HG03520 (cell line): ENCODE measurements around the gene SORCS2.

ENCODE experiments used
- ATAC-seq: cut with Tn5 transposase; IDR thresholded peaks from one replicate; pipeline ENCODE4 v1.9.1; 2021; ENCODE audit warnings: mild to moderate bottlenecking, moderate library complexity; ENCODE audit not compliant: unreplicated experiment

Gene SORCS2

DNA sequence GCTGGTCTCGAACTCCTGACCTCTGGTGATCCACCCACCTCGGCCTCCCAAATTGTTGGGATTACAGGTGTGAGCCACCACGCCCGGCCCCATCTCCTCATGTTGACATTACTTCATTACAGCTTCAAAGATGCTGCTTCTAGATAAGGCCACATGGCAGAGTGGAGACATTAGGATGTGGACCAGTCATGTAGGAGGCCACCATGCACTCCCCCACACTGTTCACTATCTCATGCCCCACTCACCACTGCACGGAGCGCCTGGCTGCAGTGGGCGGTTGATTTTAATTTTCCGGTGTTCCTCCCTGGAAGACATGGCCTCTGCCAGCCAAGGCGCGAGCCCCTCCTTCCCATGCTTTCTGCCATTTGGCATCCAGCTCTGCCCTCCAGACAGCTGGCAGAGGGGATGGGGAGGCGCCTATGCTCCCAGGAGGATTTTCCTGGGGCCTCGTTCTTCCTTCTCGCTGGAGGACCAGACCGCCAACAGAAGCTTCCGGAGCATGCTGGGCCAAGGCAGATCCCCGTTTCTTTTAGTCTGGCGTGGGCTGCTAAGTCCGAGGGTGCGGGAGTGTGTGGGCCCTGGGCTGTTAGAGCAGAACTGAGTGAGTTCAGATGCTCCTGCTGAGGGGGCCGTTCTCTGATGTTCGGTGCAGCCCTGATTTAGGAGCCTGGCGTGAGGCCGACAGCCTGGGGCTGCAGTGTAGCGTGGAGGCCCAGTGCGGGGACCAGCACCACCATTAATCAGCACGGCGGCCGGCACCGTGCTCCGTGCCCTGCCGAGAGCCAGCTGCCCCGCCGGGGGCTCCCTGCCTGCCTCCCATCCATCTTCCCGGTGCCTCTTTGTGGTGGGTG is 93.1 kb downstream of the SORCS2 start:
- ATAC-seq, result no peak

DNA sequence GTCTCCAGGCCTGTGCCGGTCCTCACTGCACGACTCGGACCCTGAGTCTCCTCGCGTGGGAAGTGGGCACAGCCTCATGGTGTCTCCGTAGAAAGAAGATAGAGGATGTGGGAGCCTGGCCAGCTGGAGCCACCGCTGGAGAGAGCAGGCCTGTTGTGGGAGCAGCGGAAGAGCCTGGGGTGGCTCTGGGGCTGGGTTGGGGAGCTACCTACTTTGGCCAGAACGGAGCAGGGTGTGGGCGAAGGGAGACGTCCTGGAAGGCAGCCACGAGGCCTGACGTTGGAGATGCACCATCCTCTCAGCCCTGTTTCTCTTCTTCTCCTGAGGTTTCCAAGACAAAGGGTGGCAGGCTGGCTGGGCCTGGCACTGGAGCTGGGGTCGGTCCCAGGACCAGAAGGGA is 93.8 kb downstream of the SORCS2 start:
- ATAC-seq, result no peak

DNA sequence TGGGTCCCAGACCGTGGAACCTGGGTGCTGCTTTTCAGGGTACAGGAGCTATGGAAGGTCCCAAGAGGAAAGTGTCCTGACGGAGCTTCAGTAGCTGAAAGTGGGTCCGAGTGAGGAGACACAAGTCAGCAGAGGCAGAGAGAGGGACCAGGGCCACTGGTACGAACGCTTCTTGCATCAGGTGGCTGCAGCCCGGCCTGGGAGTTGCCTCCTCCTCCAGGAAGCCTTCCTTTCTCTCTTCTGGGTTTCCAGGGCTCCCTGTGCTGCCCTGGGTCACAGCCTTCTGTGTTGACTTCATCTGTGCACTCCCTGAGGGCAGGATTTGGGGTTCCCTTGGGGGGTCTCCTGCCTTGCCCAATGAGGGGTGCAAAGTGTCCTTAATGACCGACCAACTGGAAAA is 94.5 kb downstream of the SORCS2 start:
- no peak for ATAC-seq

DNA sequence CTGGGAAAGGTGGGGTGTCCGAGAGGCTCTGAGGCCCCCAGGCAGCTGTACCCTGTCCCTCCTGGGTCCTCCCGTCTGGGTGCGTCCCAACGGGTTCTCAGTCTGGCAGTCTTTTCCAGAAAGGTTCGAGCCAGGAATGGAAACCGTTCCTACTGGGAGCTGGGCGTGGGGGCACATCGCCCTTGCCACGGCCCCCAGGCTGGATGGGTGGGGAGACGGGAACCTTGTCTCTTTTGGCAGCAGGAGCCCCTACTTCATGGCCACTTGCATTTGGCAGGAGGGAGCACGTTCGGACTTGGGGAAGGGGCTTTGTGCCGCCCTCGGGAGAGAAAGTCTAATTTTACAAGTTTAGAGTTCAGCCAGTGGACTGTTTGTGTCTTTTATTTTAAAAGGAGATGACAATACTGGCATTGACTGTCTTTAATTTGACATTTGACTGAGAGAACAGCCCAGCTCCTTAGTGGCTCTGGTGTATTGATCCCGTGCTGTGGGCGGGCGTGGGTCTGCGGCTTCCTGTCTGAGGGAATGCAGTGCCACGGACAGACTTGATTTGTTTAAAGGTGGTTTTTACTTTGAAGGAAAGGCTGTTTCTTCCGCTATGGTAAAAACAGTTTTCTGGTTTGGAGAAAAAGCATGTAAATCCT is 95.1 kb downstream of the SORCS2 start:
- no peak for ATAC-seq

DNA sequence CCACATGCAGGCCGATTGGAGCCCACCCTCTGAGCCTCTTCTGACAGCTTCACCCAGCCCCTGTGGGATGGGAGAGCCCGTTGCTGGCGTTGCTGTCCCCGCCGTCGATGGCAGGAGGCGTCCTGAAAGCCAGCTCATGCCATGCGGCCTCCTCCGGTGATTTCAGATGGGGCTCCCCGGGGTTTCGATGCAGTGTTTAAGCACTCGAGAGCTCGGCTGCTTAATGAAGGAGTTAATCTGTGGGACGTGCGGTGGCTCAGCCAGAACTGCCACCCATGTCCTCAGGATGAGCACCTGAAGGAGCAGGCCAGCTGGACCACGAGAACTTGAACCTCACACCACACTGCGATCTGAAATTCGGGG is 95.6 kb downstream of the SORCS2 start:
- ATAC-seq, result no peak

DNA sequence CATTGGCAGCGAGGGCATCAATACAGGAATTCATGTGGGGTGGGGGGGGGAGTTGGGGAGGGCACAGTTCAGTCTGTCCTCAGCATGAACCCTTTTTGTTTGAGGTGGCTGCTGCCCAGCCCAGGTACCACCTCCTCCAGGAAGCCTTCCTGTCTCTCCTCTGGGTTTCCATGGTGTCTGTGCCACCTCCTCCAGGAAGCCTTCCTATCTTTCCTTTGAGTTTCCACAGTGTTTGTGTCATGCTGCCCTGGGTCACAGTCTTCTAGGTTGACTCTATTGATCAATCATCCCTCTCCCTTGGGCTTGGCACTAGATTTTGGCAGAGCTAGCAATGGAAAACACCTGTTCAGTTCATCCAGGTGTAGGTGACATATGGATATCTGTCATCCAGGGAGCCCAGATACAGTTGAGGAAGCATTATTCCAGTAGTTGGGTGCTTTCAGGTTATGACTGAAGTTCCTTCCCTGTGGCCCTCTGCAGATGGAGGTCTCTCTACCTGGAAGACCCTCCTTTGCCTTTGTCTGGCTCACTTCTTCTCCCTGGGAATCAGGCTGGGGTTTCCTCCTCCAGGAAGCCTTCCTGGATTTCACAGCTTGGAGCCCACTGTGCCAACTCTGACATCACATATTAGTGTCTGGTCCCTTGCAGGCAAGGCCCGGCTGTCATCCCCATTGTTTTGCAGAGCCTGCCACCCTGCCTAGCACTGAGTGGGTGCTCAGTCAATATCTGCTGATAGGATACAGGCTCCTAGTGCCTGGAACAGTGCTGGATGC is 96.6 kb downstream of the SORCS2 start:
- ATAC-seq, result no peak

DNA sequence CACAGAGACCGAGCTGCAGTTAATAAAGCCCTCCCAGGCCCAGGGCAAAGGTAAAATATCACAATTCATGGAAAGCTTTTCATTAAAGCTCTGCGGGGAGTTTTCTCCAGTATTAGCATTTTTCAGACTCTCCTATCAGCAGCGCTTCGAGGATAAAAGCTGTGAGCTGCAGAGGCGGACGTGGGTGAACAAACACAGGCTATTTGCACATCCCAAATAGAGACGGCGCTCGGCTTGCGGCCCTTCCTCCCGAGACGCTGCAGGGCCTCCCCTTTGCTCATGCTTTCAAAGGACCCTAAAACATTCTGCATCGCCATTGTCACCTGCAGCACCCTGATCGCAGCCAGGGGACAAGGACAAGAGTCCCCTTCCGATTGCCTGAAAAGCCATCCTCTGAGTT is 97.3 kb downstream of the SORCS2 start:
- ATAC-seq, result no peak

DNA sequence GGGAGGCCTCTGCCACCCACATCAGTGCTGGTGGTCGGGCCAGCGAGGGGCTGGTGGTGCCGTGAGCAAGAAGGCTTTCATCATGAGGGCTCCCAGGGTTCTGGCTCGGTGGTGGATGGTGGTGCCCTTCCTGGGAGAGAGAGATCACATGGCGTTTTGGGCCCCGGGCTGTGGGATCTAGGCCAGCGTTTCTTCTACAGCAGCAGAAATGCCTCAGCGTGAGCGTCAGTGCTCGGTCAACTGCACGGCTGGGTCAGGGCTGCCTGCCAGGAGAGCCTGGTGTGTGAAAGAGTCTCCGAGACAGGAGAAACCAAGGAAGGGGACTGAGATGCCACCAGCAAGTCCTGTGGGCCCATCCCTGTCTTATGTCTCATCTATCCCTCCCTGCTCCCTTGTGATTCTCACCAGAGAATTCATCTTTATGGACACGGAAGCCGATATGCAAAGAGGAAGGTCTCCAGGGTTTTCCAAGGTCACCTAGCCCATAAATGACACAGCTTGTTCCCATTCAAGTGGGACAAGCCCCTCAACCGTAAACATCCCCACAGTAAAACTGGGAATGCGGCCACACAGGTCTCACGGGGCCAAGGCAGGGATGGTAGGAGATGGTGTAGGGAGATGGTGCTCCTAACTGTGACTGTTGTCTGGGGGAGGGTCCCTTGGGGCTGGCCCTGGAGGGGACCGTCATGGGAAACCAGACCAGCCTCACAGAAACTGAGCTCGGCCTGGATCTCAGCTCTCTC is 99.2 kb downstream of the SORCS2 start:
- no peak for ATAC-seq

DNA sequence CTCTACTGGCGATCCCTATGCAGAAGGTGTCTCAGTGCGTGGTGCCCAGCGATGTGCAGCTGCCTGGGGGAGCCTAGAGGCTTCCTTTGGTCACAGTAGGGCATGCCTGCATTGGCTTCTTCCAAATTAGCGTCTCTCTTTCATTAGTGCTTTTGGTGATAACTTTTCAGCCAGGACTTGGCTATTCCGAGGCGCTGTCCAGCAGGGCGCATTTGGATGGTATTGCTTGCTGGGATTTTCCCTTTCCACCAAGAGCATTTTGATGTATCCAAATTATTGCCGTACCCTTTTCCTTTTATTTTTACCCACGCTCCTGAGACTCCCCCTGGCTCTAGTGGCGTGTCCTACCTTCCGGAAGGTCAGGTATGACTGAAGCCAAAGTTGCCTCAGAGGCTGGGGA is 101.4 kb downstream of the SORCS2 start:
- no peak for ATAC-seq

DNA sequence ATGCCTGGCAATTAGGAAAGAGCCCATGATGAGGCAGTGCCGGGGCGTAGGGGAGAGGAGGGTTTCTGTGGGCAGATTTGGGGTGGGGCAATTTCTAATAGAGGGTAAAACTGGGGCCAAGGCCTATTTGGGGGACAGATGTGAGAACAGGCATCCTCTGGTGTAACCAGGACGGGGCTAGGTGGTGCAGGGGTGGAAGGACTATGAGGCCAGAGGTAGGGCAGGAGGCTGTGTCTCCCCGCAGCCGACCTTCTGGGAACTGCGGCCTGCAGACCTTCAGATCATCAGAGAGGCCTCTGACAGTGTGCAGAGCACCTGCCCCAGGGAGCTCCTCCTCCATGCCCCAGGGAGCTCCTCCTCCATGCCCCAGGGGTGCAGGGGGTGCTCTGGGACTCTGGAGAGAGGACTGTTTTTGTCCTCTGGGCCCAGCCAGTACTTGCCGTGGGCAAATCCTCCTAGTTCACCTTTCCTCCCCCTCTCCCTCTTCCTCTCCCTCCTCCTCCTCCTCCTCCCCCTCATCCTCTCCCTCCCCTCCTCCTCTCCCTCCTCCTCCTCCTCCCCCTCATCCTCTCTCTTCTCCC is 101.9 kb downstream of the SORCS2 start:
- ATAC-seq, result no peak

DNA sequence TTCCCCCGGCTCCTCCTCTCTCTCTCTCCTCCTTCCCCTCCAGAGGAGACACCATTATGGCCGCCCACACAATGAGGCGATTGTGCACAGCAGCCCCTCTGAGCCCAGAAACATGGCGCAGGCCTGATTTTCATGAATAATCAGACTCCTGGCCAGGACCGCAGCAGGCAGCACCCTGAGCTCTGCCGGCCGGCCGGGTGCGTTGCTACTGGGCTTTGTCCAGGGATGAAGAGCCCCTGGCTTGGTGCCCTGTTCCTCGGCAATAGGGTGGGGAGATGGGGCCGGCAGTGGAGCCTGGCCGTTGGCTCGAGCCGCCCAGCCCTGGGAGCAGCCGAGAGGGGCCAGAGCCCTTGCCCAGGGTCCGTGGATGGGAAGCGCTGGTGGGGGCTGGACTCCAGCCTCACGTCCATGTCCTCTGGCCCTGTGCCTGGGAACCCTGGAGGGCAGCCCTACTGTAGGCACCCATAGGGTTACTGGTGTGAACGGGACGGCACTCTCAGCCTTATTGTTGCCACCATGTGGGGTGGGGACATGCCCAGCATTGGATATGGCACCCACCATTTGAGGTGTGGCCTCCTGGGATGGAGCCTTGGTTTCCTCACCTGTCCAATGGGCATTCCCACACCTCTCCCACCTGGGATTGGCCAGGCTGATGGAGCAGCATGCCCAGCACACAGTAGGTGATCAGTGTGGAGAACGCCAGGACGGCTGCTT is 103.0 kb downstream of the SORCS2 start:
- no peak for ATAC-seq

DNA sequence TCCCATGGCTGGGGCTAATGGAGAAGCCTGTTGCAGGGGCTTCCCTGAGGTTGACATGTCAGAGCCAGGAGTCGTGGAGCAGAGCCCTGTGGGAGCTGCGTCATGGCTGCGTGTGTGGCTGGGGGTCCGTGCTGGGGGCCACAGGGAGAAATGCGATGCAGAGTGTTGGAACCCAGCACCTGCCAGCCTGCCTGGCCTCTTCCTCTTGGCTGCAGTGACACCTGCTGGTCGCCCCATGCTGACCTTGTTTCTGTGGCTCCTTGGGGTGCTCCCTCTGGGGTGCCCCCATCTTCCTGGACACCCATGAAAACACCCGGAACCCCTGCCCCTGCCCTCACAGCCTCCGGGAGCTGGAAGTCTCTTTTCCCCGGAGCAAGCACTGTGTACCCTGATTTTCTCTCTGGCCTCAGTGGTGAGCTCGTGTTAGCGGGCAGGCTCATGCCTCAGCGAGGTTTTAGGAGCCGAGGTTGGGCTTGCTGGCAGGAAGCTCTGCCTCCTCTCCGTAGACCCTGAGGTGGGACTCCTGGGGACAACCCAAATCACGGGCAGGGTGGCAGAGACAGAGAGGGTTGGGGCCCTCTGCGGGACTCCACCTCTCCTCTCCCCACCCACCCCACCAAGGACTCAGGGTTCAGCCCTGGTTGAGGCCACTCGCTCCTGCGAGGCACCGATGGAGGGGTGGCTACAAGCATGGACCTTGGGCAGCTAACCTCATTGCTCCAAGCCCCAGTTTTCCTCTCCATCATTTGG is 103.7 kb downstream of the SORCS2 start:
- ATAC-seq, result no peak

DNA sequence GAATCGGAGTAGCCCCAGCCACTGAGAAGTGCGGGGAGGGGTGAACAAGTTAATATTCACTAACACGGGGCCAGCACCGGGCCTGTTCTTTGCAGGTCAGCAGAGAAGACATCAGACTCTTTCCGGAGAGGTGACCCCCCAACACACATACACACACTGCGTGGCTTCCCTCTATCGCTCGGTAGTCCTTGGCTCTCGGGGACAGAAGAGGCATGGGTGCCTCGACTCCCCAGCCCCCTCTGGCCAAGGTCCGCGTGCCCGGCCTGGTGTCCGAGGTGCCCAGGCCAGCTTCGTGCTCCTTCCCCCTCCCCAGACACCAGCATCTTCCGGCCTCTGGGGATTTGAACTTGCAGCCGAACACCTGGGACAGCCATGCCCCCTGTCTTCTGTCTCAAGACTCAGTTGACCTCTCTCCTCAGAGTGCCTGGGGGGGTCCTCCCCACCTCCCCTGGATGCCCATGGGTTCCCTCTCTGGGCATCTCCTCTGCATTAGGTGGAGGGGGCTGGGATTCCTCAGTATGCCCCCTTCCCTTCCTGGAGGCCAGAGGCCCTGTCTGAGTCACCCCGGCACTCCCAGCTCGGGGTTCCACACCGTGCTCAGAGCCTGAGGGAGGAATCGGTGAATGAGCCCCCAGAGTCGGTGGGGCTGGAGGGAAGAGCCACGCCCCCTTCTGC is 104.5 kb downstream of the SORCS2 start:
- no peak for ATAC-seq

DNA sequence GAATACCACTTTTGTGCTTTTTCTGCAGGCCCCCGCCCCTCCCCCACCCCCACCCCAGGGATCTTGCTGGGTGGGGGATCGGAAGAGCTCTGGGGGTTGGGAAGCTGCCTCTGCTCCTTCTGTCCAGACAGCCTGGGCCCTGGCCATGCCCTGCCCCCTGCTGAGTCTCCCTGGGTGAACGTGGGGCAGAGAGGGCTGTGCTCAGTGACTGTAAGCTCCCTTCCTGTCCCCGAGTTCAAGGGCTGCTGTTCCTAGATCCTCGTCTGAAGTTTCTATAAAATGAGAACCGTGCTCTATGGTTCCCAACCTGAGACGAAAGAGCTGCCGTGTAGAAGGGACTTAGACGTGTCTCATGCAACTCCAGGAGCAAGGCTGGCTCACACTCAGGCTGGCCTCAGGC is 105.0 kb downstream of the SORCS2 start:
- no peak for ATAC-seq

DNA sequence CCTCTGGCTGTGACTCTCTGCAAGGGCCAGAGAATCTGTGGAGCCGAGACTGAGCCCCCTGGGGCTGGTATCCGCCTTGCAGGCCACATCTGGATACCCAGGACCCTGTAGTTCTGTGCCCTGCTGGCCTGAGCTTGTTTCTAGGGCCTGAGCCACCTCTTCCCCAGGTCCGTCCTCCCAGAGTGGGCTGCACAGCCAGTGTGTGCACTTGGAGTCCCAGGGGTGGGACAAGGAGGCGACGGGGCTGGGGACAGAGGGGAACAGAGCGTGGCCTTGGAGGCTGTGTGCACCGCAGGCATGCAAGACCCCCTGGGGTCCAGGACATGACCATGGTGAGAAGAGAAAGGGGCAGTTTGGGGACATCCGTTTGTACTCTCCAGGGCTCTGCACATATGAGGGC is 105.5 kb downstream of the SORCS2 start:
- no peak for ATAC-seq

DNA sequence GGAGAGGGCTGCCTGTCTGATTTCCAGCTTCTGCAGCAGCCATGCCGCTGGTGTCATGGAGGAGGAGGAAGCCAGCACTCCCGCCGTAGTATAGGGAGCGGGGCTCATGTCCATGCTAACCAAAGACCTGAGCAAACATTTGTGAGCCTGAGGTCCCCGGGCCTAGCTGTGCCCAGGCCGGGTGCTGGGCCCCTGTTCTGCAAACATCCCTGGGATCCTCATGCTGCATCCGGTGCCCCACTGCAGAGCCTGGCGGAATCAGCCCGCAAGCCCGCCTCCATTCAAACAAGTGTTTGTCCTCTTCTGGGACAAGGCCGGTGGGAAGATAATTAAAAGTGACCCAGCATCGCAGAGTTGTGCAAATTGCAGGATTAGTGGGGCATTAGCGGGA is 106.3 kb downstream of the SORCS2 start:
- no peak for ATAC-seq

DNA sequence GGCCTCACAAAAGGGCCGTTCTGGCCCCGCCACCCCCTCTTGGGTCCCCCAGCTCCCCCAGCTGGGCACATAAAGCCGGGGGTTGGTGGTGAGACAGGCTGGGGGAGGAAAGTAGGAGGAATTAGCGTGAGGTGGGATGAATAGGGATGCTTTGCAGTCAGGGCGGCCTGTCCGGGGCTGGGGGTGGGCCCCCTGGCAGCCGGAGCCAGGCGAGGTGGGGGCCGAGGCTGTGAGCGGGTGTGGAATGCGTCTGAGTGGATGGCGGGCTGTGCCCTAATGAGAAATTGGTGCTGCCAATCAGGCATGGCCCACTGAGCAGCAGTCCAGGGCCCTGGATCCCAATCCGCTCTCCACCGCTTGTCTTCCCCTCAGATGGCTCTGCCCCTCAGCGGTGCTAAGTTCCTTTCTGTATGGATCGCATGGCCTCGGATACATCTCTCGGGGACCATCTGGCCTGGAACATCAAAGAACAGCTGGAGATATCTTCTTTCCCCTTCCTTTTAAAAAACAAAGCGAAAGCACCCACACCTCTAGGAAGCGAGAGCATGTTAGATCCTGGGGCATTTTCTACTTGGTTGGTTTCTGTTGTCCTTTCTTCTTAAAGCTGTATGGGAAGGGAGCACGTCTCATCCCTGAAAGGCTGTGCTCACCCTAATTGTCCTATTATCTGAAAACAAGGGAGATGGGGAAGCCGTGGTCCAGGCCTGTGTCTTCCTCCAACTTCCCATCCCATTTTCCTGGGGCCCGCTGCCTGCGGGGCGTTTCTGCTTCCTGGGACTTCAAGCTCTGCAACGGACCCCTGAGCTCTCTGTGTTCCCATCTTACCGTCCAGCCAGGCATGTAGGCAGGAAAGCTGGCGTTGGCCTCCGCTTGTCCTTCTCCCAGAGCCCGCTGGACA is 106.9 kb downstream of the SORCS2 start:
- no peak for ATAC-seq
